ENCODE data around the gene GRIK4.

DNA sequence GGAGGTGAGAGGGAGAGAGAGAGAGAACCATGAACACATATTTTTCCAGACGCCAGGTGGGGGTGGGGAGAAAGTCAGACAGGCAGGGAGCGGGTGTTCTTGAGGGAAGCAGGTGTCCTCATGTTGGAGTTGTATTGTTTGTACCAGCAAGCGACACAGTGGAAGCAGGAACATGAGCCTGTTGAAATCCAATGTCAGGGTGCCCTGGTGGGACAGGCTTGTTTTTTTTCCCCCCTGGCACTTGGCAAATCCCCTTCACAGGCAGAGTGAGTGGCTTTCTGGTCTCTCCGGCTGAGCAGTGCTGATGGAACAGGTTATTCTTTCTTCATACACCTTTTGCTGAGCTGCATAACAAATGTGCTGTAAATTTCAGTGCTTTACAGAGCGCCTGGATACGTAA, 125.6 kb downstream of the GRIK4 start:
- TF ChIP-seq EZH2 (IDR thresholded peaks at IDR 0.05; ENCODE audit: insufficient read depth, poor library complexity, severe bottlenecking) (no peak), EZH2phosphoT487 (IDR thresholded peaks at IDR 0.05; ENCODE audit: insufficient read depth, low read depth) (no peak)
